Inferior parietal cortex (tissue), 1 donor: ENCODE results near the gene MYEF2.
A peak's percentile ranks its signal among the peaks of the same experiment; 100 is the strongest.

Experiments used
- DNase-seq: peaks from one replicate; pipeline ENCODE4 v3.0.0-alpha.2; 2016; ENCODE audit errors: extremely low spot score

The MYEF2 gene

GRCh38 chr15:48147358-48147757, 30.7 kb downstream of the MYEF2 start:
- no peak for DNase-seq

- no peak for DNase-seq
These were observed 32.2 kb downstream of the MYEF2 start for GRCh38 chr15:48145923-48146322.

- DNase-seq: no peak
These were observed 33.2 kb downstream of the MYEF2 start for GRCh38 chr15:48144889-48145288.

- no peak for DNase-seq
These were observed 34.2 kb downstream of the MYEF2 start for GRCh38 chr15:48143856-48144255.

- no peak for DNase-seq
These were observed 45.2 kb downstream of the MYEF2 start for GRCh38 chr15:48132874-48133273.

- no peak for DNase-seq
These were observed 46.8 kb downstream of the MYEF2 start for GRCh38 chr15:48131324-48131723.

- DNase-seq: no peak
These were observed 51.3 kb downstream of the MYEF2 start for GRCh38 chr15:48126667-48127355.

- no peak for DNase-seq
These were observed 56.2 kb downstream of the MYEF2 start for GRCh38 chr15:48121849-48122248.

GRCh38 chr15:48120745-48121144, 57.4 kb downstream of the MYEF2 start, which contains the start of gene SLC24A5:
Gene SLC24A5 (plus strand): TSS chr15:48120990. CDS start chr15:48121045, 55 bp downstream.
- DNase-seq: no peak

GRCh38 chr15:48119277-48119676, 58.8 kb downstream of the MYEF2 start:
- DNase-seq: no peak

- no peak for DNase-seq
These were observed 65.9 kb downstream of the MYEF2 start for GRCh38 chr15:48112242-48112641.

GRCh38 chr15:48109856-48110531, 68.1 kb downstream of the MYEF2 start:
- no peak for DNase-seq

GRCh38 chr15:48109212-48109611, 68.9 kb downstream of the MYEF2 start:
- no peak for DNase-seq

GRCh38 chr15:48105936-48106335, 72.2 kb downstream of the MYEF2 start:
- DNase-seq: no peak

GRCh38 chr15:48103647-48104046, 74.4 kb downstream of the MYEF2 start:
- no peak for DNase-seq

GRCh38 chr15:48102167-48102566, 75.9 kb downstream of the MYEF2 start:
- no peak for DNase-seq

- DNase-seq: no peak
These were observed 76.6 kb downstream of the MYEF2 start for GRCh38 chr15:48101376-48101961.

GRCh38 chr15:48097264-48097663, 80.8 kb downstream of the MYEF2 start:
- DNase-seq: no peak

- DNase-seq: peak; percentile 17
These were observed 81.3 kb downstream of the MYEF2 start for GRCh38 chr15:48096813-48097212.

- DNase-seq: no peak
These were observed 81.7 kb downstream of the MYEF2 start for GRCh38 chr15:48096355-48096786.

GRCh38 chr15:48091522-48091921, 86.6 kb downstream of the MYEF2 start:
- DNase-seq: no peak

- DNase-seq: no peak
These were observed 87.4 kb downstream of the MYEF2 start for GRCh38 chr15:48090666-48091065.

- DNase-seq: no peak
These were observed 88.0 kb downstream of the MYEF2 start for GRCh38 chr15:48090115-48090514.
